C4-2B (cell line): ENCODE measurements around the gene DENND4A.

Experiments
- ZFX ChIP-seq: fragments of 450-650 bp; IDR thresholded peaks from 2 replicates; pipeline ENCODE4 v1.6.1; 2017
- TF ChIP-seq, protein P1 (sequence below): fragments of 450-650 bp; conservative IDR thresholded peaks from 2 replicates; pipeline ENCODE4 v1.5.1; 2017; ENCODE audit warnings: mild to moderate bottlenecking

DNA sequence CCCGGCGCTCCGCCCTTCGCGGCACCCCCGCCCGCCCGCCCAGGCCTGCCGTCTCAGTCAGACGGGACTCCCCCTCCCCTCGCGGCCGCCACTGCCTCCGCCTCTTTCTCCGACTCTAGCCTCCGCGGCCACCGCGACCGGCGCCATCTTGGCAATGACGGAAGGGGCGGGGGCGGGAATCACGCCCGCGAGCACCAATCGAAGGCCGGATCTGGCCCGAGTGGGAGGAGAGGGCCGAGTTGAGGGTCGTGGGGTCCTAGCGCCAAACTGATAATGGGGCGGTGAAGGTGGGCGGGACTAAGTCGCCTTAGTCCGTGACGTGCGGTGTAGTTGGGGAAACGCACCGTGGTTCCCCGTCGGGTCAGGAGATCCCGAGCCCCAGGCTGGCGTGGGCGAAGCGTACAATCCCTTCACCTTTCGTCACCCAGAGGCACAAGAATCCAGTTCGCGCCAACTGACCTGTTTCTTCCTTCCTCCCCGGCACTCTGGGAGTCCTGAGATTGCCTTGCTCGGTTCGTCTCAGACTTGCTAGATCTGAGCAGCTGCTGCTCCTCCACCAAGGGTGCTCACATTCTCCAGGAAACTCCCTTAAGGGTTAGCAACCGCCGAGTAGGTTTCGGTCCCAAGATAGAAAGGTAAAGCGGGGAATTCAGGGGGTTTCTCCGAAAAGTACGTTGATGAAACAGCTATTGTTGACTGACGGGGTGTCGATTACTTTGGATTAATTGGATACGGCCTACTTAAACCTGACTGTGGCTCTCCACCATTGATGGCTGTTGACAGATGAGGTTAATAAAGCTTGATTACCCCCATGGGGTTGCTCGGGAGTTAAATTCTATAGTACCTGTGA, at the start of gene DENND4A:
- TF ChIP-seq, protein P1, sequence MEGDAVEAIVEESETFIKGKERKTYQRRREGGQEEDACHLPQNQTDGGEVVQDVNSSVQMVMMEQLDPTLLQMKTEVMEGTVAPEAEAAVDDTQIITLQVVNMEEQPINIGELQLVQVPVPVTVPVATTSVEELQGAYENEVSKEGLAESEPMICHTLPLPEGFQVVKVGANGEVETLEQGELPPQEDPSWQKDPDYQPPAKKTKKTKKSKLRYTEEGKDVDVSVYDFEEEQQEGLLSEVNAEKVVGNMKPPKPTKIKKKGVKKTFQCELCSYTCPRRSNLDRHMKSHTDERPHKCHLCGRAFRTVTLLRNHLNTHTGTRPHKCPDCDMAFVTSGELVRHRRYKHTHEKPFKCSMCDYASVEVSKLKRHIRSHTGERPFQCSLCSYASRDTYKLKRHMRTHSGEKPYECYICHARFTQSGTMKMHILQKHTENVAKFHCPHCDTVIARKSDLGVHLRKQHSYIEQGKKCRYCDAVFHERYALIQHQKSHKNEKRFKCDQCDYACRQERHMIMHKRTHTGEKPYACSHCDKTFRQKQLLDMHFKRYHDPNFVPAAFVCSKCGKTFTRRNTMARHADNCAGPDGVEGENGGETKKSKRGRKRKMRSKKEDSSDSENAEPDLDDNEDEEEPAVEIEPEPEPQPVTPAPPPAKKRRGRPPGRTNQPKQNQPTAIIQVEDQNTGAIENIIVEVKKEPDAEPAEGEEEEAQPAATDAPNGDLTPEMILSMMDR = no peak
- 0 out of 2 replicates have a peak, but pooled peaks have one; percentile 24 for TF ChIP-seq ZFX
